Ramos (cell line): Measurements from ENCODE around the gene ZNF444.
"Not testable (repeated sequence)": the region's sequence is repeated elsewhere in the genome, so short reads cannot be mapped to it uniquely, and the experiment has no call there.

Experiments
- in situ Hi-C: fragments of 300-500 bp; cut with MboI; formaldehyde crosslinking; loops from one replicate; pipeline ENCODE4 v1.14.3; 2022; ENCODE audit warnings: low sequenced_read_pairs; ENCODE audit not compliant: unreplicated experiment

Gene ZNF444

GRCh38 chr19:56170261-56170660 is 29.2 kb downstream of the ZNF444 start:
- in situ Hi-C loops, result no loop called here

- in situ Hi-C loops, result no loop called here
Measured at GRCh38 chr19:56174086-56174485, 33.0 kb downstream of the ZNF444 start.

- in situ Hi-C loops, result no loop called here
Measured at GRCh38 chr19:56174550-56174949, 33.5 kb downstream of the ZNF444 start.

- in situ Hi-C loops, result not testable (repeated sequence)
Measured at GRCh38 chr19:56175861-56176307, 34.8 kb downstream of the ZNF444 start, which contains the start of gene GALP. Gene GALP, plus strand, starts transcription at chr19:56176008. Its CDS starts 1,101 bp downstream, at chr19:56177109.

GRCh38 chr19:56176310-56176709 is 35.2 kb downstream of the ZNF444 start:
- in situ Hi-C loops, result not testable (repeated sequence)

- in situ Hi-C loops, result no loop called here
Measured at GRCh38 chr19:56176881-56177280, 35.8 kb downstream of the ZNF444 start.

- in situ Hi-C loops, result no loop called here
Measured at GRCh38 chr19:56177564-56178243, 36.6 kb downstream of the ZNF444 start.

GRCh38 chr19:56189785-56190184 is 48.7 kb downstream of the ZNF444 start:
- in situ Hi-C loops, result no loop called here

- in situ Hi-C loops, result no loop called here
Measured at GRCh38 chr19:56191115-56191514, 50.0 kb downstream of the ZNF444 start.

GRCh38 chr19:56191711-56192110 is 50.6 kb downstream of the ZNF444 start:
- in situ Hi-C loops, result no loop called here

- in situ Hi-C loops, result no loop called here
Measured at GRCh38 chr19:56193981-56194640, 53.0 kb downstream of the ZNF444 start.

GRCh38 chr19:56197646-56198045 is 56.6 kb downstream of the ZNF444 start, which contains the start of gene ZSCAN5B:
Gene ZSCAN5B, minus strand, starts transcription at chr19:56197783. Its CDS starts 4,731 bp downstream, at chr19:56193052.
- in situ Hi-C loops, result not testable (repeated sequence)

GRCh38 chr19:56199687-56200086 is 58.6 kb downstream of the ZNF444 start:
- in situ Hi-C loops, result no loop called here

GRCh38 chr19:56201973-56202372 is 60.9 kb downstream of the ZNF444 start, which contains the start of gene ZSCAN5C:
Gene ZSCAN5C, plus strand, starts transcription at chr19:56202273. Its CDS starts 3,641 bp downstream, at chr19:56205914.
- in situ Hi-C loops, result no loop called here

GRCh38 chr19:56207581-56207980 is 66.5 kb downstream of the ZNF444 start:
- in situ Hi-C loops, result not testable (repeated sequence)

GRCh38 chr19:56209091-56209490 is 68.0 kb downstream of the ZNF444 start:
- in situ Hi-C loops, result no loop called here

GRCh38 chr19:56210036-56210435 is 68.9 kb downstream of the ZNF444 start:
- in situ Hi-C loops, result not testable (repeated sequence)
